GM18909 (cell line): ENCODE data around the gene NEURL1B.
"Not testable (repeated sequence)": the region's sequence is repeated elsewhere in the genome, so short reads cannot be mapped to it uniquely, and the experiment has no call there.

Source experiments
- ATAC-seq: cut with Tn5 transposase; IDR thresholded peaks from one replicate; pipeline ENCODE4 v1.9.1; 2021; ENCODE audit warnings: mild to moderate bottlenecking; ENCODE audit not compliant: unreplicated experiment, poor library complexity

NEURL1B gene

DNA sequence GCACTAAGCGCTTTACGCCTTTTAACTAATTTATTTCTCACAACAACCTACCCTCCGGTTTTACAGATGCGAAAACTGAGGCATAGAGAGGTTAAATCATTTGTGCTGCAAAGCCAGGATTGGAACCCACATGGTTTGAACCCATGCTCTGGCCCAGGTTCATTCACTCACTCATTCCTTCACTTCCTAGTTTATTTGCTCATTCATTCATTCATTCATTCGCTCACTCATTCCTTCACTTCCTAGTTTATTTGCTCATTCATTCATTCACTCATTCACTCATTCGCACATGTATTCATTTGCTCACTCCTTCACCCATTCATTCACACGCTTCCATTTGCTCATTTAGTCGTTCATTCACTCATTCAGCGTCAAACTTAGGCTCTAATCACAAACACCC, 29.4 kb downstream of the NEURL1B start:
- ATAC-seq: no peak

DNA sequence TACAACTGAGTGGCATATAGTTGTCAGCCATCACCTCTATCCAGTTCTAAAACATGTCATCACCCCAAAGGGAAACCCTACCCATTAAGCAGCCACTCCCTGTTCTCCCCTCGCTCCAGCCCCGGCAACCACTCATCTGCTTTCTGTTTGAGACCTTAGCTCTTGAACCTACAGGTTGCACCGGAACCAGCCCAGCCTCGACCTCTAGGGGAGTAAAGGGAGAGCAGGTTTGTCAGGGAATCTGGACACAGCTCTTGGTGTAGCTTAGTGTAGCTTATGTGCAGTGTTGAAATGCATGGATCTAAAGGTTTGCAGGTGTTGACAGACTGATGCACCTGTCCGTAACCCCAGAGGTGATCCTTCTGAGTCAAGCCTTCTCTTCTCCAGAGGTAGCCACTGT, 30.0 kb downstream of the NEURL1B start:
- ATAC-seq: no peak

DNA sequence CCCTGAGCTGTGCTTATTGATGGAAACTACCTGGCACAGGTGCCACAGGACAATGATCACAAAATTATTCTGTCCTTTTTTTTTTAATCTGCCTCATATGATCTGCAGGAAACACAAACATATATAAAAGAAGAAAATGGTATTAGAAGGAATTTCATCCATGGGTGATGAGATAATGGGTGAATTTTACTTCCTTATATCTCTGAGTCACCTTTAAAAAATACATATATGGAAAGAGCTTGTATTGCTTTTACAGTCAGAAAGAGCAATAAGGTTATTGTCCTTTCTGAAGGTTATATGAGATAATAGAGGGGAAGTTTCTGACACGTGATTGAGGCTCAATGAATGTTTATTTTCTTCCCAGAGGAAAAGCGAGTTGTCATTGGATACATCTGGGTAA, 31.6 kb downstream of the NEURL1B start:
- no peak for ATAC-seq

DNA sequence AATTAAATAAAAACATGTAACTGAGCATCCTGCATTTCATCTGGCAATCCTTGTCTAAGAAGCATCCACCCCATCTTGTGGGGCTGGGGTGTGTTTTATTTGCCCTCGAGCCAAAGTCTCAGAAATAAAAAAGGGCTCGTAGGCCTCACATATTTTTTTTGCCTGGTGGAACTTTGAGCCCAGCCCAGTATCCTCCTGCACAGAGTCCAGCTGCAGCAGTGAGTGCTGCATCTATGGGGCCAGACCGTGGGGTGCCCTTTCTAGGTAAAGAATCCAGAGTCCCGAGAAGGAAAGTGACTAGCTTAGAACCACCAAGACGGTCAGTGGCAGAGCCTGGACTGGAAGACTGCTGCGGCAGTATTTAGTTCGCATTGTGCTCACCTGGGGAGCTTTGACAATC, 33.1 kb downstream of the NEURL1B start:
- ATAC-seq: no peak

DNA sequence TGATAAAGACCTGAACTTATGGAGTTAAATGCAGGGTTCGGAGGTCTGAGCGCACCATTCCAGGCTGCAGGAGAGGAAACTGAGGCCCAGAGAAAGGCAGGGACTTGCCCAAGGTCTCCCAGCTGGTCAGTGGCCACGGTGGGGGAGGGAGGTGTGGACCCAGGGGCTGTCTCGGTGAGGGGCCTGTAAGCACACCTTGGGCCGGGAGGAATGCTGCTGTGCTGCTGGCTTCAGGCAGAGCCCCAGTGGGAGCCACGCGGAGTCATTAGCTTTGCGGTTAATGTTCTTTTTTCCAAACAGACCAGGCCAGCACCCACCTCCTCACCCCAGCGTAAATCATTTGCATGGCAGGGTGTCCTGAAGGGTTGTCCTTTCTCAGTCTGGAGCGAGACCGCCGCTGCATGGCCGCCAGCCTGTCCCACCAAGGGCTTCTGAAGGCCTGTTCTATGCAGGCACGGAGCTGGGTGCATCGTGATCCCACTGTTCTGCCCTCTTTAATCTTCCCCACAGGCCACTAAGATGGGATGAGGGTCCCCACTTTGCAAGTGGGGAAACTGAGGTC, 35.9 kb downstream of the NEURL1B start:
- no peak for ATAC-seq

DNA sequence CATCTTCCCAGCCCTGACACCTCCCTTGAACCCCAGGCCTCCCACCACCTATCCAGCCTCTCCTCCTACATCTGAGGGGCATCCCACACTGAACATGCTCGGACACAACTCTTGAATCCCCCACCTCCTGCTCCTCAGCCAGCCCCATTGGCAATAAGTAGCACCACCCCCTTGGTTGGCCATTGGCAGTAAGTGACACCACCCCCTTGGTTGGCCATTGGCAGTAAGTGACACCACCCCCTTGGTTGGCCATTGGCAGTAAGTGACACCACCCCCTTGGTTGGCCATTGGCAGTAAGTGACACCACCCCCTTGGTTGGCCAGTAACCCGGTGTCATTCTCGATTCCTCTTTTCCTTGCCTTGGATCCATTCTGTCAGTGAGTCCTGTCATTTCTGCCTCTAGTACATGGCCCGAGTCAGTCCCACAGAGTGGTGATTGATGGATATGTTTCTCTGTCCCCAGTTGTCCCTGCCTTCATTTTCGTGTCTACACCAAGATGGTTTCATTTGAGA, 37.4 kb downstream of the NEURL1B start:
- not testable (repeated sequence) for ATAC-seq

DNA sequence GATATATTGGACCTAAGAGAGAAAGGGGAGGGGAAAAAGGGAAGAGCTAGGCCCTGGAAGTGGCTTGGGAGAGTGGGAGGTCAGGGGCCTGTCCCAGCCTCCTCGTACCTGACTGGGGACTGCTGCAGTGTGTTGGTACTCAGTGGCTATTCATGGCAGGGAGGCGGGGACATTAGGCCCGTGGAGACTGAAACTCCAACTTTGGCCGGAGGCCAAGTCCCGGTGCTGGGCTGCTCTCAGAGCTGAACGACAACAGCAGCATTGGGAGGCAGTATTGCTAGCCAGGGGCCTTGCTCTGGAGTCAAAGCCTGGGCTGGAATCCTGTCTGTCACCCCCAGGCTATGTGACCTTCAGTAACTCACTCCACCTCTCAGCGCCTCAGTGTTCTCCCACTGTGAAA, 37.8 kb downstream of the NEURL1B start:
- no peak for ATAC-seq

DNA sequence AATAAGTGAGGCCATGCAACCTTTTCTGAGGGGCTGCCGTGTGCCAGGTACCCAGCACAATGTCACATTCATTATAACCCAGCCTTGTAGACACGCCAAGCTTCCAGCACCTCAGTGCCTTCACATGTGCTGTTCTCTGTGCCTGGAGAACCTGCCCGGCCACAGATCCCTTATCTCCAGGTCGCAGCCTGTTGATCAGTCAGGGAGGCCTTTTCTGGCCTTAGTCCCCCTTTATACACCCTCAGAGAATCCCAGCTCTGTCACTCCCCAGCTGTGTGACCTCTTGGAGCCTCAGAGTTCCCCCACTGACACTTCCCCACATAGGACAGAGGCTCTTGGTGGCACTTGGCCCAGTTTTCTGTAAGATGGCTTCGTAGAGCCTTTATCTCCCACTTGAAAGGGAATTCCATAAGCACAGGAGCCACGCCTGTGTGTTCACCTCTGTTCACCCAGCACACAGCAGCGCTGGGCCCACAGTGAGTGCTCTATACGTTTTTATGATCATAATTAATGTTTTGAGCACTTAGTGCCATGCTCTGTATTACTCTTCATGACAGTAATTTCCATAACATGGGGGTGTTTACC, 38.7 kb downstream of the NEURL1B start:
- ATAC-seq: no peak

DNA sequence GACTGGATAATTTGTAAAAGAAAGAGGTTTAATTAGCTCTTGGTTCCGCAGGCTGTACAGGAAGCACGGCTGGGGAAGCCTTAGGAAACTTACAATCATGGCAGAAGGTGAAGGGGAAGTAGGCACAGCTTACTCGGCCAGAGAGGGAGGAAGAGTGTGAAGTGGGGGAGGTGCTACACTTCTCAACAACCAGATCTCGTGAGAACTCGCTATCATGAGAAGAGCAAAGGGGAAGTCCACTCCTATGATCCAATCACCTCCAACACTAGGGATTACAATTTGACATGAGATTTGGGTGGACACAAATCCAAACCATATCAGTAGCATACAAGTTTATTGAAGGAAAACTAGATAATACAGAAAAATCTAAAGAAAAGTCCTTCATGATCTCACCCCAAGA, 39.9 kb downstream of the NEURL1B start:
- ATAC-seq: no peak

DNA sequence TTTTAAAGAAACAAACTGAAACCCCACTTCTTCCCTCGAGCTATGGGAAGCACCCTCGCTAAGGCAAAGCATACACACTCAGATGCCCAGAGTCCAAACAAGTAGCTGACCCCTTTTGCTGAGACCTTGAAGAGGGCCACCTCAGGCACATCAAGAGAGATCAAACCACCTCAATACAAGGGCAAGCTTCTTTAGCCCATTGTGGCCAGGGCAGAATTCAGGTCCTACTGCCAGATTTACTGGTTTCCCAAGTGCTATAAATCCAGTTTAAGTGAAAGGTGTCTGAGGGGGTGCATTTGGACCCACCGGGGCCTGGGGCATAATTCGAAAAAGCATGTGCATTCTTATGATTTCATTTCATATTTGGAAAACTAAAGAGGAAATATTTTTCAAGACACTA, 40.4 kb downstream of the NEURL1B start:
- no peak for ATAC-seq

DNA sequence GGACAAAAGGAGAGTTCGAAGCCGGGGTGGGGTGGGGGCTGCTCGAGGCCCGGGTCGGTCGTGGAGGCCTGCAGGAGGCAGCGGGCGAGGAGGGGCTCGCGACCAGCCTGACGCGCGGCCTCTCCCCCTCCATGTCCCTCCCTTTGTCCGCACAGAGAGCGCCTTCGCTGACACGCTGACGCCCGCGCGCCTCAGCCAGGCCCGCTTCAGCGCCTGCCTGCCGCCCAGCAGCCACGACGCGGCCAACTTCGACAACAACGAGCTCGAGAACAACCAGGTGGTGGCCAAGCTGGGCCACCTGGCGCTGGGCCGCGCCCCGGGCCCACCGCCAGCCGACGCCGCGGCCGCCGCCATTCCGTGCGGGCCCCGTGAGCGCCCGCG, 42.2 kb downstream of the NEURL1B start:
- ATAC-seq: no peak

DNA sequence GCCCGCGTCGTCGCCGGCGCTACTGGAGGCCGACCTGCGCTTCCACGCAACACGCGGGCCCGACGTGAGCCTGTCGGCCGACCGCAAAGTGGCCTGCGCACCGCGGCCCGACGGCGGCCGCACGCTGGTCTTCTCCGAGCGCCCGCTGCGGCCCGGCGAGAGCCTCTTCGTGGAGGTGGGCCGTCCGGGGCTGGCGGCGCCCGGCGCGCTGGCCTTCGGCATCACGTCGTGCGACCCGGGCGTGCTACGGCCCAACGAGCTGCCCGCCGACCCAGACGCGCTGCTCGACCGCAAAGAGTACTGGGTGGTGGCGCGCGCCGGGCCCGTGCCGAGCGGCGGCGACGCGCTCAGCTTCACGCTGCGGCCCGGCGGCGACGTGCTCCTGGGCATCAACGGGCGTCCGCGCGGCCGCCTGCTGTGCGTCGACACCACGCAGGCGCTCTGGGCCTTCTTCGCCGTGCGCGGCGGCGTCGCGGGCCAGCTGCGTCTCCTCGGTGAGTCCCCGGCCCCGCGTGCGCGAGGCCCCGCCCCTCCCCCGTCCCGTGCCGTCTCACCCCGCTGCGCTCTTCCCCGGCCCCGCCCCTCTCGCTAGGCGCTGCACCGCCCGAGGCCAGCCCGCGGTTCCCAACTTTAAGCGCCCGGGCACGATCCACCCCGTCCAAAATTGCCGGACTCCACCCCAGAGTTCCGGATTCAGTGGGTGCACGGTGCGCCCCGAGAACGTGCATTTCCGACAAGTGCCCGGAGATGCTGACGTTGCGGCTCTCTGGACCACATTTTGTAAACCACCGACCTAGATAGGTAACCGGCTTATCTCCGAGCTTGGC, 42.8 kb downstream of the NEURL1B start:
- no peak for ATAC-seq

DNA sequence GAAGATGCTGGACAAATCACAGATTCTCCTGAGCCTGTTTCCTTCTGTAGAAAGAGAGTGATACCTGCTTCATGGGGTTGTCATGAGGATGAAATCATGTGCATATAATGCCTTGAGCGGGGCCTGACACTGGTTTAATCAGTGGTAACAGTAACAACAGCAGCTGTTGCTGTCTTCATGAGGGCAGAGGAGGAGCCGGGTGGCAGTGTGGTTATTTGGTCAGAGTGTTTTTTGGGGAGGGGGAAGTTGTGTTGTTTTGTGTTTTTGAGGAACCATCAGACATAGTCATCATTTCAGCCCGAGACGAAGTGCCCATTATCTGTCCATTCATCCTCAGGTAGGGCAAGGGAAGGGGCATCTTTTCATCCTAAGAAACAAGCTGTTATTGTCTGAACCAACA, 44.0 kb downstream of the NEURL1B start:
- ATAC-seq: no peak

DNA sequence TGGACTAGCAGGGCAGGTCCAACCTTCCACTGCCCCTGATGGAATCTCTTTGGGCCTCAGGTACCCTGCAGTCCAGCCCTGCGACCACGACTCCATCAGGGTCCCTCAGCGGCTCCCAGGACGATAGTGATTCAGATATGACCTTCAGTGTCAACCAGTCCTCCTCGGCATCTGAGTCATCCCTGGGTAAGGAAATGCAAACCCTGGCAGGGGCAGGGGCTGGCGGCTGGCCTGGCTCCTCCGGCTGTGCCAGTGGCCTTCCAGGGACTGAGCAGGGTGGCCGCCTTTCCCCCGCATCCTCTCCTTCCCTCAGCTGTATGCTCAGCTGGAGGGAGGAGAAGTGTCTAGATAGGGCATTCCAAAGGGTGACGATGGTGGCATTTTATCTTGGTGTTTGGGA, 45.0 kb downstream of the NEURL1B start:
- no peak for ATAC-seq

DNA sequence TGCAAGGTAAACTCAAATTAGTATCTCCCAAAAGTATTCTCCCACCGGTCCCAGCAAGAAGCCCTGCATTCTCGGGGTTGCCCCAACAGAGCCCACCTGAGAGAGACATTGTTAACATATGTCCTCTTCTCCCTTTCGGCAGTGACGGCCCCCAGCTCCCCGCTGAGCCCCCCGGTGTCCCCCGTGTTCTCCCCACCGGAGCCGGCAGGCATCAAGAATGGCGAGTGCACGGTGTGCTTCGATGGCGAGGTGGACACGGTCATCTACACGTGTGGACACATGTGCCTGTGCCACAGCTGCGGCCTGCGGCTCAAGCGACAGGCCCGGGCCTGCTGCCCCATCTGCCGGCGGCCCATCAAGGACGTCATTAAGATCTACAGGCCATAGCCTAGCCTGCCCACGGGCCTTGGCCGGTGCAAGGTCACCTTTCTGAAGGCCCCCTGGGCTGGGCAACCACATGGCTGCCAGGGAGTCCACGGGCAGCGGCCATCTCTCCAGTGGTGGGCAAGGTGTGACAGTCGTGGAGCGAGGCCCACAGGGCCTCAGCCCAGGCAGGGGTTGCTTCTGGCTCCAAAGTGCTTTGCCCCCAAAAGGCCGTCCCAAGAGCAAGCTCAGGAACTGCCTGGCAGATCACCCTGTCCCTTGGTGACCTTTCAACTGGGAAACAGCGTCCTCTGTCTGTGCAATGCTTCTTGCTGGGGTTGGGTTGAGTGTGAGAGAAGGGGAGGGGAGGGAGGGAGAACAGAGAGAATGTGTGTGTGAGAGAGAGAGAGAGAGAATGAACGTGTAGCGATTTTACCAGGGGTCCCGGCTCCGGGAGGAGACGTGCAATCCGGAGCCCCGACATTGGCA, 45.7 kb downstream of the NEURL1B start:
- ATAC-seq: no peak

DNA sequence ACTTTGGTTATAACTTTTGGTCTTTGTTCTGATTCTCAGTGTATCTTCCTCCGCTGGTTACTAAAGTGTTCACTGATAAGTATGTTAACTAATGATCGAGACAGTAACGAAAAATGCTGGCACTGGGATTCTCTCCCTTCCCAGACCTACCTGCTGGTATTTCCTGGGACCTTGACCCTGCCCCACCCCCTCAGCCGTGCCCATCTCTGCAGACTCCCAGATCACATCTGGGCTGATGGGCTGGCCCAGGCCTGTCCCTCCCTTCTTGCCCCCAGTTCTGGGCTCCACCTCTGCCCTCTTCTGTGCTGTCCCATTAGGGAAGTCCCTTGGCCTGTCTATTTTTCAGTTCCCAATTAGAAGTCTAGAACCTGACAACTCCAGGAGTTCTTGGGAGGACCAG, 46.9 kb downstream of the NEURL1B start:
- no peak for ATAC-seq

DNA sequence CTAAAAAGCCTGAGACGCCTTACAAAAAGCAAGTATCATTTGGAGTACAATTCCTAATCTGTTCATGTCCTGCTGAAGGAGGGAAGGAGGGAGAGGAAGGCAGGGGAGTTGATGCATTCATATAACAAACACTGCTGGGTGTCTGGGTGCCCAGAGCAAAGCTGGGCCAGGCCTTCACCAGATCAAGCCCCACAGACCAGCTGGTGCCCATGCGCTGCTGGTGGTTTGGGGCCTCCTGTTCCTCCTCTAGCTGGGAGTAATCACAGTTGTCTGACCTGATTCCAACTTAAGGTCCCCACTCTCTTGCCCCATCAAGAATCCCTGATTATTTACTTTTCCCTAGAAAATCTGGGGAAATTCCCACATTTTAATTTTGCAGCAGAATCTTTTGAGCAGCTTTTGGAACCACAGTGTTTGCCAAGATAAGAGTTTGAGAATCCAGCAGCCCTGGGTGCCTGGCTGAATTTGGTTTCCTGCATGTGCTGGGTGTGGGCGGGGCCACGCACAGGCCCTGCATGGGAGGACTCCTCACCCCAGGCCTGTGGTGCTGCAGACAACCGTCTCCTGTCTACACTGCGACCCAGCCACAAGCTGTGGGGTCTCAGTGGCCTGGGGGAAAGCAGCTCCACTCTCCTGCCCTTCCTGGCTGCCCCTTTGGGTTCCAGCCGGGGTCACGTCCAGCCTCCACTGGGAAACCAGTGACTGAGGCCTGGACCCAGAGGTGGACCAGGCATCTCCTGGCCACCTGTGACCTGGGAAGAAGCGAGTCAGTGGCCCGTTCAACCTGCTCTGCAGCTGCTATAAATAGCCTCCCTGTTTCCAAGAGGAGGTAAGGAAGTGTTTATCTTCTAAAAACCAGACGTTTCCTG, 47.5 kb downstream of the NEURL1B start:
- ATAC-seq: no peak

DNA sequence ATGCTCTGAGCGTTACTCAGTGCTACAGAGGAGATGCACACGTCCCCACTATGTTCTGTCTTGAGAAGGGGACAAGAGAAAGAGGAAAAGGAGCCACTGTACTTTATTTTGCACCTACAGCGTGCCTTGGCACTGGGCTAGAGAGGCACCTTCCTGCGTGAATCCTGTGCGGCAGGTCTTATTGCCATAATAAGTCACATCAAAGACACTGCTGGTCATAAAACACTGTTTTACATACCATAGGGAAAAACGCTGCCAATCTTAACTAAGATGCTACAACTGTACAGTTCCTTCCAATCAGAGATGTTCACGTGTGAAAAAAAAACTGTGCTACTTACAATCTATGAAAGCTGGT, 48.1 kb downstream of the NEURL1B start:
- ATAC-seq: no peak

DNA sequence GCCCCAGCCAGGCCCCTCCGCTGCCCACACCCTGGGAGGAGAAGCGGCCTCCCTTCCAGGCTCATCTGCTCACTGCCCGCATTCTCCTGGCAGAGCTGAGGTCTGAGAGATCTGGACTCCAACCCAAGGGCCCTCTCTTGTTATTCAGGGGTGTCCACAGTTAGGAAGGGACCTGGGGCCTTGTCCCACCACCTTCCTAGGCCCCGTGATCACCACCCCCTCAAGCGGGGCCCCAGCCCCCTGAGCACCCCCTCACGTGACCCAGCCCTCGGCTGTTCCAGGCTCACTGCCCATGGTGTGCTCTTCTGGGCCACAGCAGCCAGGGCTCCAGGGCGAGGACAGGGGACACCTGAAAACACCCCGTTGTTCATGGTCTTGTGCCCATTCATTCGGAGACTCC, 48.7 kb downstream of the NEURL1B start:
- ATAC-seq: no peak
